Umbilical cord (tissue), 2 donors: ENCODE measurements around the gene RNPEPL1. TPM values are rescaled to one million over a fixed set of nuclear protein-coding genes. Genes with fewer than 3 reads are reported as not detected.

Source experiments
- DNase-seq: peaks from one replicate; pipeline ENCODE4 v3.0.0-alpha.2; 2015; ENCODE audit warnings: low spot score
- total RNA-seq: library from RNA; depleted of rRNA; stranded (reverse); fragments of >200 nt; gene quantifications from one replicate; pipeline ENCODE4 v1.2.3, GENCODE V29; 2014; ENCODE audit warnings: low replicate concordance; ENCODE audit not compliant: insufficient read depth

The RNPEPL1 gene
- total RNA-seq, 1 donor from 2014 or later = 16.6 TPM

GRCh38 chr2:240624011-240624949 lies 56.0 kb downstream of the RNPEPL1 start:
- DNase-seq = no peak

GRCh38 chr2:240624950-240625621 lies 56.8 kb downstream of the RNPEPL1 start, which contains the start of gene GPR35:
Gene GPR35, plus strand, starts transcription at chr2:240625480. Its CDS starts 4,473 bp downstream, at chr2:240629953.
- DNase-seq = peak; percentile 74

- peak; percentile 72 for DNase-seq
These were observed 58.4 kb downstream of the RNPEPL1 start for GRCh38 chr2:240626531-240627300.

GRCh38 chr2:240627736-240628506 lies 59.6 kb downstream of the RNPEPL1 start:
- no peak for DNase-seq

DNA sequence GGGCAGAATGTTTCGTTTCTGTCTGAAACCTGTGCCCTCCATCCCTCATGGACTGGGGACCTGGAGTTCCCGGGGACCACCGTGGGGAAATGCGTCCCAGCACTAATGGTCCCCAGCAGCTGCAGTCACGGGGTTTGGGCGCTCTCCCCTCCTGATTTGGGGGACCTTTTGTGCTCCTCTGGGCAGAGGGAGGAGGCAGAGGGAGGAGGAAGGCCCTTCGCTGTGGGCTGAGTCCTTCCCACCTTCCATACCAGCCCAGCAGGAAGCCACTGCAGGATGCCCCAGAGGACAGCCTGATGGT lies 60.2 kb downstream of the RNPEPL1 start:
- DNase-seq = no peak

DNA sequence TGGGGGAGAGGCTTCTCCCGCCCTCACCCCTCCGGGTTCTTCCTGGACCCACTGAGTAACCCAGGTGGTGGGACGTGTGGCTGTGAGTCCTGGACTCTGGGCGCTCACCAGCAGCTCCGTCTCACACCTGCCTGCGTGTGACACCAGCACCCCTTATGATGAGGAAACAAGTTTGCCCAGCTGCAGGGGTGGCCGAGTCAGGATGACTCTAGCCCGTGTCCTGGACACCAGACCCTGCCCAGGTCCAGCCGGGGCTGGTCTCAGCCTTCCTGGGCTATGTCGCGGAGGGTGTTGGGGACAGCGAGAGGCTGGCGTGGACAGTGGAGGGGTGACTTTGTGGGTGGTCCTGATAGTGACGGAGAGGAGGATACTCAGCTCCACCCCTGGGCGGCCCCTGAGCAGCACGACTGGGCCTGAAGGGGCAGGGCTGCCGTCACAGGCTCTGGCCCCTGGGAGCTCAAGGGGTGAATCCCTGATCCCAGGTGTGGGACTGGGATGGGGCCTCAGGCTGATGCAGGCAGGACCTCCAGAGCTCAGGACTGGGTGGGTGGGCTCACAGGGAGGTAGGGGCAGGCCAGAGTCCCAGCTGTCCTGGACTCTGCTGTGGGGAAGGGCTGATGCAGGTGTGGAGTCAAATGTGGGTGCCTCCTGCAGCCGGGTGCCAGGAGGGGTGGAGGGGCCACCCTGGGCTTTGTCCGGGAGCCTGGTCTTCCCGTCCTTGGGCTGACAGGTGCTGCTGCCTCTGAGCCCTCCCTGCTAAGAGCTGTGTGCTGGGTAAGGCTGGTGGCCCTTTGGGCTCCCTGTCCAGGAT lies 60.7 kb downstream of the RNPEPL1 start:
- DNase-seq = no peak

GRCh38 chr2:240629619-240629967 lies 61.3 kb downstream of the RNPEPL1 start:
- no peak for DNase-seq

DNA sequence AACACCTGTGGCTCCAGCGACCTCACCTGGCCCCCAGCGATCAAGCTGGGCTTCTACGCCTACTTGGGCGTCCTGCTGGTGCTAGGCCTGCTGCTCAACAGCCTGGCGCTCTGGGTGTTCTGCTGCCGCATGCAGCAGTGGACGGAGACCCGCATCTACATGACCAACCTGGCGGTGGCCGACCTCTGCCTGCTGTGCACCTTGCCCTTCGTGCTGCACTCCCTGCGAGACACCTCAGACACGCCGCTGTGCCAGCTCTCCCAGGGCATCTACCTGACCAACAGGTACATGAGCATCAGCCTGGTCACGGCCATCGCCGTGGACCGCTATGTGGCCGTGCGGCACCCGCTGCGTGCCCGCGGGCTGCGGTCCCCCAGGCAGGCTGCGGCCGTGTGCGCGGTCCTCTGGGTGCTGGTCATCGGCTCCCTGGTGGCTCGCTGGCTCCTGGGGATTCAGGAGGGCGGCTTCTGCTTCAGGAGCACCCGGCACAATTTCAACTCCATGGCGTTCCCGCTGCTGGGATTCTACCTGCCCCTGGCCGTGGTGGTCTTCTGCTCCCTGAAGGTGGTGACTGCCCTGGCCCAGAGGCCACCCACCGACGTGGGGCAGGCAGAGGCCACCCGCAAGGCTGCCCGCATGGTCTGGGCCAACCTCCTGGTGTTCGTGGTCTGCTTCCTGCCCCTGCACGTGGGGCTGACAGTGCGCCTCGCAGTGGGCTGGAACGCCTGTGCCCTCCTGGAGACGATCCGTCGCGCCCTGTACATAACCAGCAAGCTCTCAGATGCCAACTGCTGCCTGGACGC lies 61.9 kb downstream of the RNPEPL1 start:
- DNase-seq = no peak

Other genes with a start within 250 kb of the RNPEPL1 start
- gene GPC1, start 132.8 kb upstream of the RNPEPL1 start, total RNA-seq = 29.9 TPM
- gene ANKMY1, start 10.5 kb upstream of the RNPEPL1 start, total RNA-seq = 14.2 TPM
- gene DUSP28, start 8.1 kb upstream of the RNPEPL1 start, total RNA-seq = 2.2 TPM
- 12.3 TPM for gene CAPN10, start 18.2 kb downstream of the RNPEPL1 start, total RNA-seq
- 3.1 TPM for gene GPR35, start 57.0 kb downstream of the RNPEPL1 start, total RNA-seq
- 0.96 TPM for gene AQP12B, start 114.4 kb downstream of the RNPEPL1 start, total RNA-seq
- not detected for gene AQP12A, start 123.4 kb downstream of the RNPEPL1 start, total RNA-seq